NCI-H2227 (cell line): ENCODE results near the gene CRY2.
A peak's percentile ranks its signal among the peaks of the same experiment; 100 is the strongest.

Source experiments
- DNase-seq: peaks from one replicate; lab custom pipeline; 2025; ENCODE audit not compliant: unreplicated experiment; lab: John Stamatoyannopoulos, UW

CRY2 gene

DNA sequence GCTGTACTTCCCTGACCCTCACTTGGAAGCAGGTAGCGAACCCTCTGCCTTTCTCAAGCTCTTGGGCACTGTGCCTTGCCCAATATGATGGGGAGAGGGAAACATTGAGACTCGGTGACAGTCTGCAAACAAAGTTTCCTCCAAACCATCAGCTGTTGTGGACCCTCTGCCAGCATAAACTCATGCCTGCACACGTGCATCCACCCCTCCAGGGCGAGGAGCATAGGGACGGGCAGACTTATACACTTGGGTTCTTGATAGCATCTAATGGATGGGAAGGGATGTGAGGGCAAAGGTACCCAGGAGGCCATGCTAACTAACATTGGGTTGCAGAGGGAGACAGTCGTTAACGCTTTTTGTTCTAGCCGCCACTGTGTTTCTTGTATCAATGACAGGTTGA, 29.9 kb downstream of the CRY2 start:
- DNase-seq: no peak

- no peak for DNase-seq
Observed at GRCh38 chr11:45877845-45878244, 30.6 kb downstream of the CRY2 start.

DNA sequence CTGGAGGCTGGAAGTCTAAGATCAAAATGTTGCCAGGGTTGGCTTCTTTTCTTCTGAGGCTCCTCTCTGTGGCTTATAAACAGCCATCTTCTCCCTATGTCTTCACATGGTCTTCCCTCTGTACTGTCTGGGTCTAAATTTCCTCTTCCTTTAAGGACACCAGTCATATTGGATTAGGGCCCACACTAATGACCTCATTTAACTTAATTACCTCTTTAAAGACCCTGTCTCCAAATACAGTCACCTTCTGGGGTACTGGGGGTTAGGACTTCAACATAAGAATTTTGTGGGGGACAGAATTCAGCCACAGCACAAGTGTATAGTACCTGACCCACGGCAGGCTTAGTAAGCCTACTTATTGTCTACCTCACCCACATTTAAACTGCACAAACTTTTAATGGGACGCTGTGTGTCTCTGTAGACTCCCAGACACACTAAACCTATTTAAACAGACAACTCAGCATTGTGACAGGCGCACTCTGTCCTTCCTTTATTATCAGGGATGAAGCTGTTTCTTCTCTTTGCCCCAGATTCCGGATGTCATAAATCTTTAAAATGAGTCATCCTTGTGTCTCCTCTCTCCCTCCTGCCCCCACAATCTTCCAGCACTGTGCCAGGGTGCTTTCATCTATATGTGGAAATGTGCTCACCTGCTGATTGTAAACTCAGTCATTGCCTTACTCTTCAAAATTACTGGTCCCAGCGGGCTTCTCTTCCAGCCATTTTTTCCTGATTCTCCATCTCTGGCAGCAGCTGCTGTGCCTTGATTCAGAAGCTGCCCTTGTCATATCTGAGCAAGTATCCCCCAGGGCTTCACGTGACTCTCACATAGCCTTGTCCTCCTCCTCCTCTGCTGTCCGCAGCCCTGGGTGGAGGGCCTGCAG, 32.8 kb downstream of the CRY2 start:
- peak; percentile 38 for DNase-seq

DNA sequence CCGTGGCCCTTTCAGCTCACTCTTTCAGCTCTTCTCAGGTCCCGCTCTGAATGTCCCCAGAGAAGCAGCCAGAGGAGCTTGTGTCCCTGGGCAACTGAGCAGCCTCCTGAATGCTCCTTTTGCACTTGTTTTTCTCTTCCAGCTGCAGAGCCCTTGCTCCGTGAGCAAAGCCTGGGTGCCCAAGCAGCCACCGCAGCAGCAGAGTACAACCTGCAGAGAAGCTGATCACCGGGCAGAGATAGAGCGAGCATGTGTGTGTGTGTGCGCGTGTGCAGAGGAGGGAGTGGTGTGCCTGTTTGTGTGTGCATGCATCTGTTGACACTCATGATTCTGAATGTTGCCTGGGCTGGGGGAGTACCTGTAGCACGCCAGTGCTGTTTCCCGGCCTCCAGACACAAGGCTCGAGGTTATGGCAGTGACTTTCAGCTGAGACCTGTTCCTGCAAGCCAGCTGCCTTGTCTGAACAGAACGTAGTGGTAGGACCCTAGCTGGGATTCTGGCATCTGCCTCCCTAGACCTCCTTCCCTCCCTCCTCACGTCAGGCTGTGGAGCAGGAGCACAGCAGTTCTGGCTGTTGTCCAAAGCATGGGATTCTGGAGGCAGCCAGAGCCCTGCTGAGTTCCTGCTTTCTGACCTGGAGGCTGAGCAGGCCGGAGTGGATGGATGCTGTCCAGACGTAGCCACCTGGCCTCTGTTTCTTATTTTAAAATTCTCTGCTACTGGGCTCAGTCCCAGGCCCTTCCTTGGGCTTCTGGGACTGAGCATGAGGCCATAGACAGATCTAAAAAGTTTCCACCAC, 33.7 kb downstream of the CRY2 start:
- peak; percentile 26 for DNase-seq

DNA sequence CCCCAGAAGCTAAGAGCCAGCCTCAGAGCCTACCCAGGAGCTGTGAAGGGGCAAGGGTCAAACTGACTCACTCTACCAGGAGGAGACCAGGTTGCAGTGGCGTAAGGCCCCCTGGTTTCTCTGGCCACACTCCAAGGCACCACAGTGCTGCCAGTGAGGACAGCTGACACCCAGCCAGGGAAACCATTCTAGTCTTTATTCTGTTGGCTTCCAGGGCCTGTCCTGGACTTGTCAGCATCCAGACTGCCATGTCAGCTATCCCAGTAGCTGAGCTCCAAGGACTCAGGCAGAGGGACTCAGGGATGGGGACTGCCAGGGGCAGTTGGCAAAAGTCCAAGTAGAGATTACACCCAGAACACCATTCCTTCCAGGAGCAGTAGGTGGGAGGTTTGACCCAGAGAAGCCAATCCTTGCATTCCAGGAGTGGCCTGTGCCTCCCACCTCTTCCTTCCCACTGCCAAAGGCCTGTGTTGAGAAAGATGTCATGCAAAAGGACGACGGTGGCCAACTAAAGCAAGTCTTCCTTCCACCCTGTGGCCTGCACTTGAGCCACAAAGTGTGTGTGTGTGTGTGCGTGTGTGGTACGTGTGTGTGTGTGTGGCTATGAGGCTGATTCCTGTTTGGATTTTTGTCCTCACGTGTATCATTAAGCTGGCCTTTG, 34.6 kb downstream of the CRY2 start:
- DNase-seq: peak; percentile 51

- no peak for DNase-seq
Observed at GRCh38 chr11:45884596-45885185, 37.4 kb downstream of the CRY2 start.

DNA sequence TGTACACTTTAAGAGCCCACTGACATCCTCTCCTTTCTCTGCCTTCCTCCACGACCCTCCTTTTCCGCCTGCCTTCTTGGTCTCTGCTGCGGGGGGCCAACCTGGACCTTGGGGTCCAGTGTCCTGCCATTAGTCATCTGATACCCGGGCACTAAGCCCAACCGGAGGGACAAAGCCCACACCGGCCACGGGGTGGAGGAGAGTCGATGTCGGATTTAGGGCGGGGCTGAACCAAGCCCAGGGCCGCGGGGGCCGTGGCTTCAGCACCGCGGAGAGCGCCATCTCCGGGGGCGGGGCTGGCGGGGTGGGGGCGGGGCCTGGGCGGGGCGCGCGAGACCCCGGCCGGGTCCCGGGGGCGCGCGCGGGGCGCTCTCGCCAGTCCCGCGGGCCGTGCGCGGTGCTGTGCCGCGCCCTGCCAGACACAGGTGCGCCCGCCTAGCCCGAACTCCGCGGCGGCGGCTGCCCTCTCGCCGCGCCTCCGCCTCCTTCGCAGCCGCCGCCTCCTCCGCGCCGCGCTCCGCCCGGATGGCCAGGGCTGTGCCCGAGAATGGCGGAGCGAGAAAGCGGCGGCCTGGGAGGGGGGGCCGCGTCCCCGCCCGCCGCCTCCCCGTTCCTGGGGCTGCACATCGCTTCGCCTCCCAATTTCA, 38.1 kb downstream of the CRY2 start, which contains the start of gene MAPK8IP1:
TSS of gene MAPK8IP1 (plus strand) at position 378 of the 647 bp plus-strand sequence. CDS start at position 548, 170 bp downstream.
- DNase-seq: peak; percentile 85

DNA sequence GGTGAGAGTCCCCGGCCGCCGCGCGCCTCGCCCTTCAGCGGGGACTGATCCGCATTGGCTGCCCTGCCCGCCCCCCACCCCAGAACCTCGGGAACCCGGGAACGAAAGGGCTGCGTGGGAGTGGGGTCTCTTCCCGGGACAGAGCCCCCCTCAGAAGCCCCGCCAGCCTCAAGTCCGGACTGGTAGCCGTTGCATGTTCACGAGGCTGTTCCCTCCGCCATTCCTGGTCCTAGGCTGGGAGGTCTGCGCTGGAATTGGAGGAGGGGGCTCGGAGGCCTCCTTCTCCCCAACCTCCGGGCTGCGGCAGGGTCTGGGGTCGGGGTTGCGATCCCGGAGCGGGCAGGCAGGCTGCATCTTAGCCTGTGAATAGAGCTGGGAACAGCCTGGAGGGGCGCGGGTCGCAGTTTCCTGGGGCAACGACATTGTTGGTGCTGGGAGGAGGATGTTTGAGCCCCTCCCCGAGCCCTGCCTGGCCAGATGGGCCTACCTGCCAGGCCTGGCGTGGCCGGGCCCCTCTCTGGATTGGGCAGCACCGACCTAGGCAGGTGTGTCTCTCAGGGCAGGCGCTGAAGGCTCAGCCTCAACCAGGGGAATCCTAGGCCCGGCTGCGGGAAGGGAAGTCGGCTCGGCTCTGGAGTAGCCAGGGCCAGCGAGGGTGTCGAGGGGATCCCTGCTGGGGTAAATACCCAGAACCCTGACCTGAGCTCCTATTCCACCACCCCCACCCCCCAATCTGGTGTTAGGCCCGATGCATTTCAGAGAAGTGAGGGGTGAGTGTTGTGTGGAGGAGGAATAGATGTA, 38.8 kb downstream of the CRY2 start:
- peak; percentile 33 for DNase-seq

- DNase-seq: no peak
Observed at GRCh38 chr11:45886816-45887520, 39.7 kb downstream of the CRY2 start.

GRCh38 chr11:45887587-45887986, 40.3 kb downstream of the CRY2 start:
- DNase-seq: no peak

GRCh38 chr11:45889555-45889954, 42.3 kb downstream of the CRY2 start:
- DNase-seq: no peak

DNA sequence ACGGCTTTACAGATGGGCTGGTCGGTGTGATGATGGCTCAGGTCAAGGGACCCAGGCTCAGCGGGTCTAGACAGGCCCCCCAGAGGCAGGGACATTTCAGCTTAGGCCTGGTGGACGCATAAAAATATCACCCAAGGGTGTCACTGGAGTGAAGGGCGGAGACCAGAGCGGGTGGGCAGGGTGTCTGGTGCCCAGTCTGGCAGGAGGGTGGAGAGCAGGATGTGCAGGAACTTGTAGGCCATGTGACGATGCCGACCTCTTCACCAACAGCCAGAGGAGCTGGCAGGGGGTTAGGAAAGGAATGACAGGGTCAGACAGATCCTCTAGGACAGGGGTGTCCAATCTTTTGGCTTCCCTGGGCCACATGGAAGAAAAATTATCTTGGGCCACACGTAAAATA, 42.7 kb downstream of the CRY2 start:
- no peak for DNase-seq

- no peak for DNase-seq
Observed at GRCh38 chr11:45890886-45891550, 43.7 kb downstream of the CRY2 start.

DNA sequence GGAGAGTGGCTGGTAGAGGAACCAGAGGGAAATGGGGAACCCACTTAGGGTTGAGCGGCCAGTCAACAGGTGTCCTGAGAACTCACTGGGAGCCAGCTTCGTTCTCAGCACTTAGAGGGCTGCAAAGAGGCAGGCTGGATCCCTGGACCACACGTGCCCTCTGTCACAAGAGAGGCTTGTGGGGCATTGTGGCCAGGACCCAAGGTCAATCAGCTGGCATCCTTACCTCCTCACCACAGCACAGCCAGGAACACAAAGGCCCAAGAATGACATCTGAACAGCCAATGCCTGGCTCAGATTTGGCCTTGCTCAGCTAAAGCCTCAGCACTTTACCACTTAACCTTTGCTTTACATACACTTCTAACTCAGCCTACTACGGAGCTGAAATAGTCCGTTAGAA, 45.6 kb downstream of the CRY2 start:
- DNase-seq: no peak

DNA sequence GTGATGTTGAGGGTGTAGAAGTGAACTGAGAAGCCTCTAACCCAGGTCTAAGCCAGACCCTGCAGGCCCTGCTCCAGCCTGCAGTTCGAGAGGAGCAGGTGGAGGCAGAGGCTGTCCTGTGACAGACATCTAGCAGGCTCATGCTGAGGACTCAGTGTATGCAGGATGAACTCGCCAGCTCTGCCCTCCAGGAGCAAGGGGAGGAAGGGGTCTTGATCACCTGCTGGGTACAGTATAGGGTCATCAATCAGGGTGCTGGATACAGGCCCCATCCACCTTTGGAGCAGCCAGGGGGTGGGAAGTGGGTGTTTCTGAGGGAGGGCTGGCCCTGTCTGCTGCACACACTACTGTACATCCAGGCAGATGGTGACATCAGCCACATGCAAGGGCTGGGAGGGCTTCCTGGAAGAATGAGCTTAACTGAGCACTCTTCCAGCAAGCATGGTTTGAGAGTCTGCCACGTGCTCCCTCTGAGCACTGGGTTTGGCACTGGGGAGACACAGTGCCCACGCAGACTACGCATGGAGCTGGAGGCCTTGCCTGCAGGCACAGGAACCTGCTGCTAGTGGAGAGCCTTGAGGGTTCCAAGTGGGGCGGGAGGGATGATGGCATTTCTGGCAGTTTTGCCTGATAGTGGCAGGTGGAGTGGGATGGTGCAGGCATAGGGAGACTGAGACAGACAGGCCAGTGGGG, 47.4 kb downstream of the CRY2 start:
- DNase-seq: no peak

DNA sequence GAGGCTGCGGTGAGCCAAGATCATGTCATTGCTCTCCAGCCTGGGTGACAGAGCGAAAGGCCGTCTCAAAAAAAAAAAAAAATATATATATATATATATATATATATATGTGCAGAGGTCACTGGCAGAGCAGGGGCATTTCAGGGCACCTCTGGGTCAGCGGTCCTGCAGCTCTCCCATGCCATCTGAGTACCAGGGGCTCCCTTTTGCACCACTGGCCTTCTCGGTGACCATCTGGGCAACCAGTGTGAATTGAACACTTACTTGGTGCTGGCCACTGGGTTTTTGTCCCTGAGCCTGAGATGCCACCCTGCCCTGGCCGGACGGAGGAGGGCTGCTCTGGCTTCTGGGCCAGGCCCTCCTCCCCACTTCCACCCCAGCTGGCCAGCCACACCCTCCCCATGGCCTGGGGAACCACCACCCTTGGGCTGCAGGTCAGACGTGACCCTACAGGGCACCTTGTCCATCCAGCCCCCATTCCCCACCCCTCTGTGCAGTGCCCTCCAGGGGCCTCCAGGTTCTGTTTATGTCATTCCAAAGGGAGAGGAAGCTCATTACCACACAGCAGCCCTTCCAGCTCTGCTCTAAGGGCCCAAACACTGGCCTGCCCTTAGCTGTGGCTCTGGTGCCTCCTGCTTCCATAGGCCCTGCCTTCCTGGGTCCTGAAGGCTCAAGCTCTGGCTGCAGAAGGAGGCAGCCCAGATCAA, 48.4 kb downstream of the CRY2 start:
- no peak for DNase-seq

DNA sequence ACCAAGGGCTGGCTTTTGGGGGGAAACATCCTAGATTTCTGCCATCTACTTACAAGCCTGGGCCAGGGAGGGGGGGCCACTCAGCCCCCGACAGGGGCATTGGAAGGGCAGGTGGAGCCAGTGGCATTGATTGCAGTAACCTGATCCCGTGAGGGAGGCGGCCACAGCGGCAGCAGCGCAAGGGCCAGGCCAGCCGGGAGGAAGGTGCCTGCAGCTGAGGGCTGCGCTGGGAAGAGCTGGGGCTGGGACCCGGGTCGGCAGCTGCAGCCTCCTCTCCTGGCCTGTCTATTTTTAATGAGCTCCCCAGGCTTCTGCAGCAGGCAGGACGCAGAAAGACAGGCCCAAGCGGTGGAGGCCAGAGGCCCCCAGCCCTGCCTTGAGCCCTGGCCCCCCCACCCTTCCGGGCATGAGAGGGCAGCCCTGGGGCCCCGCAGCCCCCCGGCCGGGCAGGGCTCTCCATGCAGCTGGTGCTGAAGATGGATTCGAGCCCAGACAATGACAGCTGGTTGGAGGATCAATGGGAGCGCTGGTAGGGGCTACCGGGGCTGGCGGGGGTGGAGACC, 49.2 kb downstream of the CRY2 start:
- DNase-seq: peak; percentile 79
